Nephron progenitor cell (in vitro differentiated cells): Measurements from ENCODE around the gene EIPR1.

ENCODE experiments used
- DNase-seq: peaks from one replicate; pipeline ENCODE4 v3.0.0; 2021
- H3K27ac Mint-ChIP-seq: 2 replicates; pipeline ENCODE4 v1.8.0; 2021; ENCODE audit warnings: mild to moderate bottlenecking, moderate library complexity, mixed read lengths
- H3K27me3 Mint-ChIP-seq: 2 replicates; pipeline ENCODE4 v1.8.0; 2021; ENCODE audit warnings: mild to moderate bottlenecking, low read depth, mixed read lengths; ENCODE audit not compliant: poor library complexity
- H3K36me3 Mint-ChIP-seq: 2 replicates; pipeline ENCODE4 v1.8.0; 2021; ENCODE audit warnings: low read depth, mixed read lengths
- H3K4me1 Mint-ChIP-seq: 2 replicates; pipeline ENCODE4 v1.8.0; 2021; ENCODE audit warnings: mixed read lengths
- H3K4me3 Mint-ChIP-seq: 2 replicates; pipeline ENCODE4 v1.8.0; 2021; ENCODE audit warnings: mild to moderate bottlenecking, moderate library complexity, mixed read lengths
- H3K9me3 Mint-ChIP-seq: 2 replicates; pipeline ENCODE4 v1.8.0; 2021; ENCODE audit warnings: mild to moderate bottlenecking, moderate library complexity, mixed read lengths
- TF ChIP-seq, protein P1 (sequence below): fragments of 200-600 bp; sonication (generic); IDR thresholded peaks from 2 replicates; pipeline ENCODE4 v1.5.0; 2021; ENCODE audit warnings: antibody characterized with exemption

The EIPR1 gene

GRCh38 chr2:3142210-3142609, 235.4 kb downstream of the EIPR1 start:
- Mint-ChIP-seq H3K27me3 (peaks cover 3% of the 10 kb centered on the region), H3K4me3 (no peak overlapping the region), H3K27ac (no peak overlapping the region), H3K36me3 (no peaks in the 10 kb centered on the region), H3K9me3 (no peaks in the 10 kb centered on the region), H3K4me1 (peaks cover 43% of the 10 kb centered on the region)
- no peak for DNase-seq
- TF ChIP-seq, protein P1, sequence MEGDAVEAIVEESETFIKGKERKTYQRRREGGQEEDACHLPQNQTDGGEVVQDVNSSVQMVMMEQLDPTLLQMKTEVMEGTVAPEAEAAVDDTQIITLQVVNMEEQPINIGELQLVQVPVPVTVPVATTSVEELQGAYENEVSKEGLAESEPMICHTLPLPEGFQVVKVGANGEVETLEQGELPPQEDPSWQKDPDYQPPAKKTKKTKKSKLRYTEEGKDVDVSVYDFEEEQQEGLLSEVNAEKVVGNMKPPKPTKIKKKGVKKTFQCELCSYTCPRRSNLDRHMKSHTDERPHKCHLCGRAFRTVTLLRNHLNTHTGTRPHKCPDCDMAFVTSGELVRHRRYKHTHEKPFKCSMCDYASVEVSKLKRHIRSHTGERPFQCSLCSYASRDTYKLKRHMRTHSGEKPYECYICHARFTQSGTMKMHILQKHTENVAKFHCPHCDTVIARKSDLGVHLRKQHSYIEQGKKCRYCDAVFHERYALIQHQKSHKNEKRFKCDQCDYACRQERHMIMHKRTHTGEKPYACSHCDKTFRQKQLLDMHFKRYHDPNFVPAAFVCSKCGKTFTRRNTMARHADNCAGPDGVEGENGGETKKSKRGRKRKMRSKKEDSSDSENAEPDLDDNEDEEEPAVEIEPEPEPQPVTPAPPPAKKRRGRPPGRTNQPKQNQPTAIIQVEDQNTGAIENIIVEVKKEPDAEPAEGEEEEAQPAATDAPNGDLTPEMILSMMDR, result no peak

GRCh38 chr2:3141696-3142095, 235.9 kb downstream of the EIPR1 start:
- Mint-ChIP-seq H3K4me1 (peaks cover 38% of the 10 kb centered on the region), H3K9me3 (no peaks in the 10 kb centered on the region), H3K4me3 (no peak overlapping the region), H3K27me3 (no peaks in the 10 kb centered on the region), H3K36me3 (no peaks in the 10 kb centered on the region), H3K27ac (no peak overlapping the region)
- DNase-seq, result no peak
- TF ChIP-seq, protein P1, result no peak

DNA sequence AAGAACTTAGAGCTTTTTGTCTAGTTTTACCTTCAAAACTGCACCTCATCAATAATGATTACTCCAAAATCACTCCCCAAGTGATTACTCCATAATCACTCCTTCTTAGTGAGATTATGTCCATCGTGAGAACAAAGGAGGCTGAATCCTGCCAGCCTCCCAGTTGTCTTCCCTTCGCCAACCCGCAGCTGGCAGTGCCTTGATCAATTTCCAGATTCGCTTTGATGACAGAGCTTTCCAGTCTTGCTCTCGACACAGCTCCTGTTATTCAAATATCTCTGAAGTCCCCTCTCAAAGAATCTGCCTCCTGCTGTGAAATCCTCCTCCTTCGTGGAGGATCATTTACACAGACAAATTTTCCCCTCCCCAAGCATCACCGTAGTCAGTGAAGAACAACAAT, 237.7 kb downstream of the EIPR1 start:
- Mint-ChIP-seq H3K4me3 (no peak overlapping the region), H3K27ac (no peak overlapping the region), H3K27me3 (no peaks in the 10 kb centered on the region), H3K4me1 (peaks cover 20% of the 10 kb centered on the region), H3K36me3 (peaks cover 10% of the 10 kb centered on the region), H3K9me3 (peaks cover 9% of the 10 kb centered on the region)
- TF ChIP-seq, protein P1, result no peak
- DNase-seq, result no peak
